IPS-20b (cell line): ENCODE data around the gene UBE2R2.

ENCODE experiments used
- H3K27ac ChIP-seq: one replicate; pipeline ENCODE4 v1.5.1; 2013; ENCODE audit warnings: low read length
- H3K27me3 ChIP-seq: 2 replicates; pipeline ENCODE4 v1.6.1; 2013; ENCODE audit warnings: mild to moderate bottlenecking, low read length, inconsistent platforms; ENCODE audit not compliant: insufficient read depth
- H3K36me3 ChIP-seq: 2 replicates; pipeline ENCODE4 v1.6.1; 2013; ENCODE audit warnings: low read depth, mild to moderate bottlenecking, inconsistent platforms, low read length, moderate library complexity; ENCODE audit not compliant: insufficient read depth
- H3K4me1 ChIP-seq: 2 replicates; pipeline ENCODE4 v1.6.1; 2013; ENCODE audit warnings: mild to moderate bottlenecking, control low read depth, inconsistent platforms, low read length, moderate library complexity; ENCODE audit not compliant: insufficient read depth
- H3K4me3 ChIP-seq: 2 replicates; pipeline ENCODE4 v1.5.1; 2013; ENCODE audit warnings: mild to moderate bottlenecking, low read length, inconsistent platforms
- H3K9ac ChIP-seq: 2 replicates; pipeline ENCODE4 v1.6.1; 2013; ENCODE audit warnings: low read depth, mild to moderate bottlenecking, inconsistent platforms, low read length, moderate library complexity
- H3K9me3 ChIP-seq: 2 replicates; pipeline ENCODE4 v1.6.1; 2013; ENCODE audit warnings: mild to moderate bottlenecking, low read depth, low read length, inconsistent platforms; ENCODE audit not compliant: insufficient read depth

Gene UBE2R2

GRCh38 chr9:33906769-33907168 lies 89.8 kb downstream of the UBE2R2 start:
- peaks cover 6% of the 10 kb centered on the region; the same call in 1 of the 2 replicates for H3K4me1 ChIP-seq
- no peaks in the 10 kb centered on the region for H3K9me3 ChIP-seq
- H3K4me3 ChIP-seq = no peak overlapping the region
- no peaks in the 10 kb centered on the region for H3K27me3 ChIP-seq
- H3K36me3 ChIP-seq = peaks cover 15% of the 10 kb centered on the region
- no peak overlapping the region for H3K27ac ChIP-seq
- no peak overlapping the region for H3K9ac ChIP-seq

- H3K9me3 ChIP-seq = no peaks in the 10 kb centered on the region
- no peak overlapping the region for H3K4me3 ChIP-seq
- peaks cover 16% of the 10 kb centered on the region for H3K36me3 ChIP-seq
- H3K27ac ChIP-seq = no peak overlapping the region
- peaks cover 6% of the 10 kb centered on the region; the same call in 1 of the 2 replicates for H3K4me1 ChIP-seq
- no peaks in the 10 kb centered on the region for H3K27me3 ChIP-seq
- H3K9ac ChIP-seq = no peak overlapping the region
Measured at GRCh38 chr9:33907347-33907746, 90.4 kb downstream of the UBE2R2 start.

GRCh38 chr9:33908114-33908513 lies 91.2 kb downstream of the UBE2R2 start:
- H3K4me3 ChIP-seq = no peak overlapping the region
- no peak overlapping the region for H3K27ac ChIP-seq
- peaks cover 21% of the 10 kb centered on the region for H3K36me3 ChIP-seq
- no peak overlapping the region for H3K9ac ChIP-seq
- H3K27me3 ChIP-seq = no peaks in the 10 kb centered on the region
- no peaks in the 10 kb centered on the region for H3K9me3 ChIP-seq
- peaks cover 6% of the 10 kb centered on the region; the same call in 1 of the 2 replicates for H3K4me1 ChIP-seq

- Histone ChIP-seq H3K36me3 (peaks cover 27% of the 10 kb centered on the region), H3K9me3 (no peaks in the 10 kb centered on the region), H3K27me3 (no peaks in the 10 kb centered on the region), H3K9ac (no peak overlapping the region), H3K4me1 (no peaks in the 10 kb centered on the region), H3K4me3 (no peak overlapping the region), H3K27ac (no peak overlapping the region)
Measured at GRCh38 chr9:33908749-33909148, 91.8 kb downstream of the UBE2R2 start.

- peaks cover 62% of the 10 kb centered on the region for H3K36me3 ChIP-seq
- H3K4me3 ChIP-seq = no peak overlapping the region
- no peaks in the 10 kb centered on the region for H3K4me1 ChIP-seq
- H3K27ac ChIP-seq = no peak overlapping the region
- H3K27me3 ChIP-seq = no peaks in the 10 kb centered on the region
- no peaks in the 10 kb centered on the region for H3K9me3 ChIP-seq
- H3K9ac ChIP-seq = no peak overlapping the region
Measured at GRCh38 chr9:33913541-33913940, 96.6 kb downstream of the UBE2R2 start.

- Histone ChIP-seq H3K27me3 (no peaks in the 10 kb centered on the region), H3K27ac (no peak overlapping the region), H3K4me1 (peaks cover 4% of the 10 kb centered on the region; the same call in 1 of the 2 replicates), H3K36me3 (peaks cover 78% of the 10 kb centered on the region), H3K4me3 (no peak overlapping the region), H3K9me3 (no peaks in the 10 kb centered on the region), H3K9ac (no peak overlapping the region)
Measured at GRCh38 chr9:33914887-33915628, 98.1 kb downstream of the UBE2R2 start.

GRCh38 chr9:33917036-33917435 lies 100.1 kb downstream of the UBE2R2 start:
- Histone ChIP-seq H3K27me3 (no peaks in the 10 kb centered on the region), H3K9me3 (no peaks in the 10 kb centered on the region), H3K9ac (no peak overlapping the region), H3K4me1 (peaks cover 5% of the 10 kb centered on the region; the same call in 1 of the 2 replicates), H3K27ac (no peak overlapping the region), H3K36me3 (peaks cover 94% of the 10 kb centered on the region), H3K4me3 (no peak overlapping the region)

GRCh38 chr9:33919276-33919897 lies 102.4 kb downstream of the UBE2R2 start:
- Histone ChIP-seq H3K27me3 (no peaks in the 10 kb centered on the region), H3K9me3 (no peaks in the 10 kb centered on the region), H3K4me1 (peaks cover 5% of the 10 kb centered on the region; the same call in 1 of the 2 replicates), H3K36me3 (peaks cover 94% of the 10 kb centered on the region), H3K4me3 (no peak overlapping the region), H3K27ac (no peak overlapping the region), H3K9ac (no peak overlapping the region)

- Histone ChIP-seq H3K9me3 (no peaks in the 10 kb centered on the region), H3K36me3 (peaks cover 100% of the 10 kb centered on the region), H3K4me1 (peaks cover 5% of the 10 kb centered on the region; the same call in 1 of the 2 replicates), H3K27me3 (no peaks in the 10 kb centered on the region), H3K27ac (no peak overlapping the region), H3K4me3 (no peak overlapping the region), H3K9ac (no peak overlapping the region)
Measured at GRCh38 chr9:33921967-33922895, 105.3 kb downstream of the UBE2R2 start.

- H3K27me3 ChIP-seq = no peaks in the 10 kb centered on the region
- H3K36me3 ChIP-seq = peaks cover 100% of the 10 kb centered on the region
- no peak overlapping the region for H3K9ac ChIP-seq
- no peak overlapping the region for H3K4me3 ChIP-seq
- no peak overlapping the region for H3K27ac ChIP-seq
- no peaks in the 10 kb centered on the region for H3K9me3 ChIP-seq
- peaks cover 5% of the 10 kb centered on the region; the same call in 1 of the 2 replicates for H3K4me1 ChIP-seq
Measured at GRCh38 chr9:33923079-33923478, 106.1 kb downstream of the UBE2R2 start.

GRCh38 chr9:33923998-33924701 lies 107.2 kb downstream of the UBE2R2 start:
- no peak overlapping the region for H3K27ac ChIP-seq
- H3K36me3 ChIP-seq = peaks cover 100% of the 10 kb centered on the region
- H3K4me1 ChIP-seq = peaks cover 5% of the 10 kb centered on the region; the same call in 1 of the 2 replicates
- no peaks in the 10 kb centered on the region for H3K9me3 ChIP-seq
- no peak overlapping the region for H3K4me3 ChIP-seq
- H3K27me3 ChIP-seq = no peaks in the 10 kb centered on the region
- H3K9ac ChIP-seq = no peak overlapping the region
